Muscle of leg (tissue), 11 donors: ENCODE measurements around the gene CLMN. TPM values are rescaled to one million over a fixed set of nuclear protein-coding genes. Genes with fewer than 3 reads are reported as not detected.

Experiments
- DNase-seq: peaks from one replicate; pipeline ENCODE4 v3.0.0; 2013
- H3K27ac ChIP-seq: one replicate; pipeline ENCODE4 v1.5.1; 2013; ENCODE audit warnings: mild to moderate bottlenecking, low read length, control low read depth
- H3K27me3 ChIP-seq: one replicate; pipeline ENCODE4 v1.6.1; 2013; ENCODE audit warnings: low read length; ENCODE audit not compliant: control insufficient read depth, insufficient read depth
- H3K36me3 ChIP-seq: one replicate; pipeline ENCODE4 v1.6.1; 2013; ENCODE audit warnings: low read length; ENCODE audit not compliant: control insufficient read depth, insufficient read depth
- H3K4me1 ChIP-seq: one replicate; pipeline ENCODE4 v1.6.1; 2013; ENCODE audit warnings: low read length; ENCODE audit not compliant: control insufficient read depth, insufficient read depth
- H3K4me3 ChIP-seq: one replicate; pipeline ENCODE4 v1.5.1; 2013; ENCODE audit warnings: low read length, control low read depth
- H3K9me3 ChIP-seq: replicated peaks from 2 replicates; pipeline ENCODE4 v1.6.1; 2013; ENCODE audit warnings: low read depth, low read length; ENCODE audit not compliant: control insufficient read depth
- WGBS: methylation state at CpG from one replicate; pipeline ENCODE4 v1.1.5; 2013; ENCODE audit warnings: missing lambda C conversion rate; ENCODE audit not compliant: insufficient coverage; 5-methylcytosine and 5-hydroxymethylcytosine counted together
- polyA plus RNA-seq, 8 donors: library from polyadenylated mRNA; unstranded; fragments of 120-200 nt; gene quantifications; one replicate each; pipeline versions ENCODE4 v1.2.1 to v1.2.3, GENCODE V29; 2013; ENCODE audit warnings: inconsistent platforms in 1 of 8, low replicate concordance in 1 of 8; ENCODE audit not compliant: insufficient read length in 8 of 8, insufficient read depth in 1 of 8
- total RNA-seq: library from RNA; stranded (reverse); fragments of 120-200 nt; gene quantifications from one replicate; pipeline ENCODE4 v1.2.4, GENCODE V29; 2013

CLMN gene
- total and polyA plus RNA-seq, 9 donors = 2.1 to 4.0 (median 2.8) TPM

- peaks cover 25% of the 10 kb centered on the region for H3K27me3 ChIP-seq
- no peak overlapping the region for H3K4me3 ChIP-seq
- 86% methylated on average over 3 of the region's 5 CpGs for WGBS
- no peak overlapping the region for H3K27ac ChIP-seq
- DNase-seq = no peak
- no peaks in the 10 kb centered on the region for H3K9me3 ChIP-seq
- H3K4me1 ChIP-seq = peaks cover 31% of the 10 kb centered on the region
- no peaks in the 10 kb centered on the region for H3K36me3 ChIP-seq
Measured at GRCh38 chr14:95321693-95322455, 2.2 kb upstream of the CLMN start.

GRCh38 chr14:95320955-95321600 lies 1.4 kb upstream of the CLMN start:
- WGBS = 46% methylated on average over 3 of the region's 8 CpGs
- no peak overlapping the region for H3K4me3 ChIP-seq
- no peak for DNase-seq
- no peaks in the 10 kb centered on the region for H3K9me3 ChIP-seq
- H3K27me3 ChIP-seq = peaks cover 21% of the 10 kb centered on the region
- H3K4me1 ChIP-seq = peaks cover 39% of the 10 kb centered on the region
- H3K36me3 ChIP-seq = no peaks in the 10 kb centered on the region
- no peak overlapping the region for H3K27ac ChIP-seq

- peaks cover 47% of the 10 kb centered on the region for H3K4me1 ChIP-seq
- 15% methylated on average over 16 of the region's 32 CpGs for WGBS
- no peak for DNase-seq
- H3K27me3 ChIP-seq = peaks cover 21% of the 10 kb centered on the region
- H3K9me3 ChIP-seq = no peaks in the 10 kb centered on the region
- H3K36me3 ChIP-seq = no peaks in the 10 kb centered on the region
- H3K27ac ChIP-seq = peak overlapping the region; percentile 1
- H3K4me3 ChIP-seq = peak overlapping the region; percentile 47
Measured at GRCh38 chr14:95320078-95320895, 579 bp upstream of the CLMN start.

DNA sequence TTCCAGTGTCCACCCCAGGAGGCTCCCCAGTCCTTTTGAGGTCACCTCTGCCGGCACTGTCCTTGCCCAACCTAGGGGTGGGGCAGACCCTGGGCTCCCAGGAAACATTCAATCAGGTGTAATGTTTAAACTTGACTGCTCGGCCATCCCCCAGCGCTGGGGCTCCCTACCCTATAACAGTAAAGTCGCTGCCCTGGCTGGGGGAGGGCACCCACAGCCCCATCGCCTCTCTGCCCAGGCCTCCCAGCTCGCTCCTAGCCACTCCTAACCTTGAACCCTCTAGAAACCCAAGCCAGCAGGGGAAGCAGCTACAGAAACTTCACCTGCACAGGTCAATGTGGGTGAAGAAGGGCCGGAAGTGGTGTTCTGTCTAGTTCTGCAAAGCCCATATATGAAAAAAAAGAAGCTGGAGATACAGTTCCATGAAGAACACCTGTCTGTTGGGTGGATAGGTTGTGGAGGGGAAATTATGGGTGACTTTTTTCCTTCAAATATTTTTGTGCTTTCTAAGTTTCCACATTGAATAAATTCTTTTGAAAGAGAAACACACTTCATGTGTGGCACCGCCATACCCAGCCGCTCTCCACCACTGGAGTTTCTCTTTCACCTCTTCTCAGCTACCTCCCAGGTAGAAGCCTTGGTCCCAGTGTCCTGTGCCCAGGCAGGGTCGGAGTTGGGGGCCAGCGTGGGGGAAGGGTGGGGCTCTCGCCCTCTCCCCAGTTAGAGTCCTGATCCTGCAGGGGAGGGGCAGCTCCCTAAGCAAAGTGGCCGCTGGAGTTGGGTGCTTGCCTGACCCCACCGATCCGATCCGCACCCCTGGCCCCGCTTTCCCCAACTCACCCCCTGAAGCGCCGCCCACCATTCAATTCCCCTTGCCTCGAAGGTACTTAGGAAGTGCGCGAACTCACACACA lies 1.1 kb downstream of the CLMN start:
- H3K4me1 ChIP-seq = peaks cover 55% of the 10 kb centered on the region
- no peaks in the 10 kb centered on the region for H3K36me3 ChIP-seq
- no peaks in the 10 kb centered on the region for H3K9me3 ChIP-seq
- WGBS = 17% methylated on average over 12 of the region's 22 CpGs
- no peak overlapping the region for H3K27ac ChIP-seq
- no peak for DNase-seq
- peak overlapping the region; percentile 58 for H3K4me3 ChIP-seq
- peaks cover 21% of the 10 kb centered on the region for H3K27me3 ChIP-seq

DNA sequence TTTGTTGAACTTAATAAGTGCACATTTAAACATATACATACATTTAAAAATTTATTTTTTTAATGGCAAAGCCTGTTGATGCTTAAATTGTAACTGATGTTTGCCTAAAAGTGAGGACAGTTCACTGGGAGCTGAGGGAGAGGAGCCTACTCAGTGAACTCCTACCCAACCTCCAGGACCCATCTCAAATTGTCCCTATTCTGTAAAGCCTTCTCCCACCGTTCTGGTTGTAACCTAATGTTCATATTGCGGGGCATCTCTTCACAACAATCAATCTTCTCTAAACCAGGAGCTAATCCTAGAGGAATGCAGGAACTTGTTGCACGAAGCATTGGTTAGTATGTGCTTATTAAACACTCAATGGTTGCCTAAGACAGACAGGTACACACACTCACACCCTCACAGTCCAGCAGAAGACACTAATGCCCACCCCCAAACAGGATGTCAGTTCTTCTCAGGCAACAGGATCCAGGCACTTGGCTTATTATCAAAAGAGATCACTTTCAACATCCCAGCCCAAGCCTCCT lies 1.8 kb downstream of the CLMN start:
- H3K4me1 ChIP-seq = peaks cover 56% of the 10 kb centered on the region
- WGBS = no CpG with 5 or more reads among the region's 3 CpGs
- peaks cover 18% of the 10 kb centered on the region for H3K27me3 ChIP-seq
- no peaks in the 10 kb centered on the region for H3K9me3 ChIP-seq
- no peaks in the 10 kb centered on the region for H3K36me3 ChIP-seq
- no peak overlapping the region for H3K4me3 ChIP-seq
- no peak for DNase-seq
- H3K27ac ChIP-seq = no peak overlapping the region

GRCh38 chr14:95316821-95317220 lies 2.9 kb downstream of the CLMN start:
- Histone ChIP-seq H3K4me3 (no peak overlapping the region), H3K36me3 (no peaks in the 10 kb centered on the region), H3K27ac (no peak overlapping the region), H3K9me3 (no peaks in the 10 kb centered on the region), H3K4me1 (peaks cover 56% of the 10 kb centered on the region), H3K27me3 (peaks cover 18% of the 10 kb centered on the region)
- WGBS = 50% methylated on average over 8 of the region's 8 CpGs
- DNase-seq = peak; percentile 30

- peaks cover 55% of the 10 kb centered on the region for H3K4me1 ChIP-seq
- no peak overlapping the region for H3K27ac ChIP-seq
- no peaks in the 10 kb centered on the region for H3K36me3 ChIP-seq
- H3K27me3 ChIP-seq = peaks cover 14% of the 10 kb centered on the region
- H3K4me3 ChIP-seq = no peak overlapping the region
- DNase-seq = no peak
- 67% methylated on average over 4 of the region's 7 CpGs for WGBS
- H3K9me3 ChIP-seq = no peaks in the 10 kb centered on the region
Measured at GRCh38 chr14:95315579-95315978, 4.1 kb downstream of the CLMN start.

- Histone ChIP-seq H3K27ac (no peak overlapping the region), H3K4me3 (no peak overlapping the region), H3K4me1 (peaks cover 50% of the 10 kb centered on the region), H3K9me3 (peaks cover under 1% of the 10 kb centered on the region), H3K36me3 (no peaks in the 10 kb centered on the region), H3K27me3 (peaks cover 12% of the 10 kb centered on the region)
- WGBS = 82% methylated on average over 6 of the region's 6 CpGs
- DNase-seq = no peak
Measured at GRCh38 chr14:95315156-95315555, 4.6 kb downstream of the CLMN start.

DNA sequence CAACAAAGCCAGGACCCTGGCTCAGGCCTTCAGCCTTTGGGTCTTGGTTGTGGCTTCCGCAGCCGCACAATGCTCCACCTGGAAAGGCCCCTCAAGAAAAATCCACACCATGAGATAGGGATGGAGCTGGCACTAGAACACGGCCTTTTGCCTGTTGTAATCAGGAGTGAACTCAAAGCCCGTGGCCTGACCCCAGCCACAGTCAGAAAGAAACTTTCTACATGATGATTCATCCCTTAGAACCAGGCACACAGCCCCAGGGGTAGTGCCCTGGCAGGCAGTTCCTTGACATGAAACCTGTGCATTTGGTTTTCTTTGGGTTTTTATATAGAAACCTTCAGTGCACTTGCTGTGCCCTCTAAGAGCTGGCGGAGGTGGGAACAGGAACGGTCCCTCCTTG lies 5.1 kb downstream of the CLMN start:
- peaks cover 10% of the 10 kb centered on the region for H3K27me3 ChIP-seq
- H3K4me1 ChIP-seq = peaks cover 49% of the 10 kb centered on the region
- H3K4me3 ChIP-seq = no peak overlapping the region
- 92% methylated on average over 2 of the region's 6 CpGs for WGBS
- peaks cover 4% of the 10 kb centered on the region for H3K9me3 ChIP-seq
- no peak for DNase-seq
- no peak overlapping the region for H3K27ac ChIP-seq
- H3K36me3 ChIP-seq = no peaks in the 10 kb centered on the region
